Gastroesophageal sphincter (tissue), 3 donors: ENCODE results near the gene NDUFAF7.

Experiments
- CTCF ChIP-seq, 4 experiments: fragments of 200-600 bp in 2 of 4; fragments of 450-650 bp in 2 of 4; sonication (generic) in 1 of 4; IDR thresholded peaks; one replicate each; pipeline ENCODE4 v1.5.1; 2017 to 2019; ENCODE audit warnings: antibody characterized with exemption in 4 of 4, mild to moderate bottlenecking in 2 of 4, moderate library complexity in 2 of 4
- EP300 ChIP-seq: sonication (generic); formaldehyde crosslinking; IDR thresholded peaks from one replicate; pipeline ENCODE4 v1.6.1; 2017; ENCODE audit warnings: antibody characterized with exemption, mild to moderate bottlenecking
- POLR2A ChIP-seq, 2 donors: fragments of 450-650 bp; IDR thresholded peaks; one replicate each; pipeline ENCODE4 v1.6.1; 2017; ENCODE audit warnings: antibody characterized with exemption in 2 of 2, mild to moderate bottlenecking in 2 of 2, moderate library complexity in 1 of 2
- POLR2AphosphoS5 ChIP-seq: sonication (generic); formaldehyde crosslinking; IDR thresholded peaks from one replicate; pipeline ENCODE4 v1.6.1; 2017; ENCODE audit warnings: antibody characterized with exemption

GRCh38 chr2:37281916-37282315 lies 50.5 kb downstream of the NDUFAF7 start:
- no peak for TF ChIP-seq CTCF (IDR thresholded peaks at IDR 0.05)
- no peak for TF ChIP-seq POLR2A (IDR thresholded peaks at IDR 0.05)
- no peak for TF ChIP-seq EP300
- no peak for TF ChIP-seq POLR2AphosphoS5
